Gastrocnemius medialis (tissue), 4 donors: Measurements from ENCODE around the gene TFDP1. TPM values are rescaled to one million over a fixed set of nuclear protein-coding genes. Genes with fewer than 3 reads are reported as not detected.

ENCODE experiments used
- ATAC-seq, 2 donors: fragments of 150-250 bp; one replicate each; pipeline ENCODE4 v1.9.1; 2016
- DNase-seq, 2 donors: peaks; one replicate each; pipeline ENCODE4 v3.0.0-alpha.2; 2019
- H3K27ac ChIP-seq, 4 donors: fragments of 200-600 bp; sonication (generic); 1 replicate in 1 of 4; 2 replicates in 3 of 4; pipeline ENCODE4 v1.5.1; 2016 to 2018; ENCODE audit warnings: mild to moderate bottlenecking in 2 of 4, moderate library complexity in 1 of 4
- H3K27me3 ChIP-seq, 3 donors: fragments of 200-600 bp; sonication (generic) in 2 of 3; 1 replicate in 1 of 3; 2 replicates in 2 of 3; pipeline versions ENCODE4 v1.5.1 to v1.6.0; 2016 to 2019; ENCODE audit warnings: mild to moderate bottlenecking in 1 of 3, moderate library complexity in 1 of 3
- H3K36me3 ChIP-seq, 2 donors: fragments of 200-600 bp; sonication (generic) in 1 of 2; one replicate each; pipeline ENCODE4 v1.5.1; 2017 to 2018
- H3K4me1 ChIP-seq, 2 donors: fragments of 200-600 bp; sonication (generic) in 1 of 2; one replicate each; pipeline ENCODE4 v1.5.1; 2016 to 2017; ENCODE audit warnings: mild to moderate bottlenecking in 2 of 2
- H3K4me3 ChIP-seq, 4 donors: fragments of 200-600 bp; sonication (generic) in 3 of 4; 1 replicate in 1 of 4; 2 replicates in 3 of 4; pipeline ENCODE4 v1.5.1; 2016 to 2019; ENCODE audit warnings: mild to moderate bottlenecking in 2 of 4
- H3K9me3 ChIP-seq, 3 donors: fragments of 200-600 bp; sonication (generic) in 2 of 3; 1 replicate in 1 of 3; 2 replicates in 2 of 3; pipeline ENCODE4 v1.5.1; 2016 to 2019
- POLR2A ChIP-seq, 2 donors: fragments of 450-650 bp; IDR thresholded peaks; one replicate each; pipeline ENCODE4 v1.6.1; 2017; ENCODE audit warnings: antibody characterized with exemption in 2 of 2, mild to moderate bottlenecking in 2 of 2, moderate library complexity in 2 of 2
- in situ Hi-C, 4 donors: fragments of 200-750 bp; cut with MboI; loops; one replicate each; pipeline versions ENCODE4 v1.15.0 to v1.8.0; 2017; ENCODE audit warnings: low sequenced_read_pairs in 4 of 4
- intact Hi-C: fragments of 100-400 bp; cut with DNase I; formaldehyde crosslinking; loops from one replicate; pipeline ENCODE4 v1.15.1; 2023; ENCODE audit warnings: low total_unique reads
- total RNA-seq, 4 donors: library from RNA; depleted of rRNA; stranded (reverse); fragments of >200 nt; gene quantifications; one replicate each; pipeline versions ENCODE4 v1.1.0 to v1.2.3, GENCODE V29; 2016
- TF ChIP-seq, protein P1 (sequence below), 5 experiments: fragments of 450-650 bp in 3 of 5; fragments of 200-600 bp in 2 of 5; sonication (generic) in 2 of 5; IDR thresholded peaks in 4 of 5; conservative IDR thresholded peaks in 1 of 5; 1 replicate in 4 of 5; 2 replicates in 1 of 5; pipeline ENCODE4 v1.5.1; 2016 to 2019; ENCODE audit warnings: antibody characterized with exemption in 5 of 5, mild to moderate bottlenecking in 3 of 5, moderate library complexity in 3 of 5

The TFDP1 gene
- total RNA-seq, 4 donors from 2014 or later: 14.9 to 35.4 (median 29.1) TPM

DNA sequence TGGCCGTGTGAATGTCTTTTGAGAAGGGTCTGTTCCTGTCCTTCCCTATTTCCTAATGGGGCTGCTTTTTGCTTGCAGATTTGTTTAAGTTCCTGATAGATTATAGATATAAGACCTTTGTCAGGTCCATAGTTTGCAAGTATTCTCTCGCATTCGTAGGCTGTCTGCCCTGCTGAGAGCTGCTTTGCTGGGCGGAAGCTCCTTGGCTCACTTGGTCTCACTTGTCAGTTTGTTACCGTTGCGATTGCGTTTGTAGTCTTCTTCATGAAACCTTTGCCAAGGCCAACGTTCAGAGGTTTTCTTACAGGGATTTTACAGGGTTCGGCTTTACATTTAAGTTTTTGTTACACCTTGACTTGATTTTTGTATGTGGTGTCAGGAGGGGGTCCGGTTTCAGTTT lies 44.0 kb upstream of the TFDP1 start:
- TF ChIP-seq, protein P1, sequence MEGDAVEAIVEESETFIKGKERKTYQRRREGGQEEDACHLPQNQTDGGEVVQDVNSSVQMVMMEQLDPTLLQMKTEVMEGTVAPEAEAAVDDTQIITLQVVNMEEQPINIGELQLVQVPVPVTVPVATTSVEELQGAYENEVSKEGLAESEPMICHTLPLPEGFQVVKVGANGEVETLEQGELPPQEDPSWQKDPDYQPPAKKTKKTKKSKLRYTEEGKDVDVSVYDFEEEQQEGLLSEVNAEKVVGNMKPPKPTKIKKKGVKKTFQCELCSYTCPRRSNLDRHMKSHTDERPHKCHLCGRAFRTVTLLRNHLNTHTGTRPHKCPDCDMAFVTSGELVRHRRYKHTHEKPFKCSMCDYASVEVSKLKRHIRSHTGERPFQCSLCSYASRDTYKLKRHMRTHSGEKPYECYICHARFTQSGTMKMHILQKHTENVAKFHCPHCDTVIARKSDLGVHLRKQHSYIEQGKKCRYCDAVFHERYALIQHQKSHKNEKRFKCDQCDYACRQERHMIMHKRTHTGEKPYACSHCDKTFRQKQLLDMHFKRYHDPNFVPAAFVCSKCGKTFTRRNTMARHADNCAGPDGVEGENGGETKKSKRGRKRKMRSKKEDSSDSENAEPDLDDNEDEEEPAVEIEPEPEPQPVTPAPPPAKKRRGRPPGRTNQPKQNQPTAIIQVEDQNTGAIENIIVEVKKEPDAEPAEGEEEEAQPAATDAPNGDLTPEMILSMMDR (IDR thresholded peaks at IDR 0.05 in 4 of 5, conservative IDR thresholded peaks at IDR 0.05 in 1 of 5): no peak
- no peak for TF ChIP-seq POLR2A (IDR thresholded peaks at IDR 0.05)

DNA sequence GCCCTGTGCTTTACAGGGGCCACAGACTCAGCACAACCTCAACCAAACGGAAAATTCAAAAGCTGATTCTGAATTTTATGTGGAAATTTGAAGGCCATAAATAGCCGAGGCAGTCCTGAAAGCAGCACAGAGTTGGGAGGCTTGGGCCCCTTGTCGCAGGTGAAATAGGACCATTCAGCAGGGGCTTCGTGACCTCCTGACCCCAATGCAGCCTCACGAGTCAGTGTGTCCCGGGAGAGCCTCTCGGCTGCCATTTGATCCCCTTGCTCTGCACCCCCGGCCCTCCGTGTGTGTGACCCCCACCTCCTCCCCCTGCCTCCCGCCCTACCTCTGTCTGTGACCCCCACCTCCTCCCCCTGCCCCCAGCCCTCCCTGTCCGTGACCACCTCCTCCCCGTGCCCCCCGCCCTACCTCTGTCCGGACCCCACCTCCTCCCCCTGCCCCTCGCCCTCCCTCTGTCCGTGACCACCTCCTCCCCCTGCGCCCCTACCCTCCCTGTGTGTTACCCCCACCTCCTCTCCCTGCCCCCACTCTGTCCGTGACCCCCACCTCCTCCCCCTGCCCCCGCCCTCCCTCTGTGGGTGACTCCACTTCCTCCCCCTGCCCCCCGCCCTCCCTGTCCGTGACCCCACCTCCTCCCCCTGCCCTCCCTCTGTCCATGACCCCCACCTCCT lies 41.7 kb upstream of the TFDP1 start:
- ATAC-seq (no peak), DNase-seq (no peak)
- TF ChIP-seq, protein P1 (IDR thresholded peaks at IDR 0.05 in 4 of 5, conservative IDR thresholded peaks at IDR 0.05 in 1 of 5): no peak
- no peak for TF ChIP-seq POLR2A (IDR thresholded peaks at IDR 0.05)
- intact Hi-C loops (no loop called here), in situ Hi-C loops (no loop called here)
- Histone ChIP-seq H3K4me1 (peaks cover 0 to 13% of the 10 kb centered on the region in 2 donors), H3K27me3 (no peaks in the 10 kb centered on the region), H3K9me3 (no peaks in the 10 kb centered on the region), H3K4me3 (no peak overlapping the region), H3K27ac (no peak overlapping the region), H3K36me3 (peaks cover 0 to 5% of the 10 kb centered on the region in 2 donors)

More for the DNA sequence above, 44.0 kb upstream of the TFDP1 start:
- DNase-seq: no peak
- in situ Hi-C loops: no loop called here
- Histone ChIP-seq H3K9me3 (no peaks in the 10 kb centered on the region), H3K27me3 (no peaks in the 10 kb centered on the region), H3K36me3 (peaks cover 0 to 5% of the 10 kb centered on the region in 2 donors), H3K4me3 (no peak overlapping the region), H3K27ac (no peak overlapping the region), H3K4me1 (peaks cover 0 to 8% of the 10 kb centered on the region in 2 donors)
- ATAC-seq: no peak
- intact Hi-C loops: no loop called here

DNA sequence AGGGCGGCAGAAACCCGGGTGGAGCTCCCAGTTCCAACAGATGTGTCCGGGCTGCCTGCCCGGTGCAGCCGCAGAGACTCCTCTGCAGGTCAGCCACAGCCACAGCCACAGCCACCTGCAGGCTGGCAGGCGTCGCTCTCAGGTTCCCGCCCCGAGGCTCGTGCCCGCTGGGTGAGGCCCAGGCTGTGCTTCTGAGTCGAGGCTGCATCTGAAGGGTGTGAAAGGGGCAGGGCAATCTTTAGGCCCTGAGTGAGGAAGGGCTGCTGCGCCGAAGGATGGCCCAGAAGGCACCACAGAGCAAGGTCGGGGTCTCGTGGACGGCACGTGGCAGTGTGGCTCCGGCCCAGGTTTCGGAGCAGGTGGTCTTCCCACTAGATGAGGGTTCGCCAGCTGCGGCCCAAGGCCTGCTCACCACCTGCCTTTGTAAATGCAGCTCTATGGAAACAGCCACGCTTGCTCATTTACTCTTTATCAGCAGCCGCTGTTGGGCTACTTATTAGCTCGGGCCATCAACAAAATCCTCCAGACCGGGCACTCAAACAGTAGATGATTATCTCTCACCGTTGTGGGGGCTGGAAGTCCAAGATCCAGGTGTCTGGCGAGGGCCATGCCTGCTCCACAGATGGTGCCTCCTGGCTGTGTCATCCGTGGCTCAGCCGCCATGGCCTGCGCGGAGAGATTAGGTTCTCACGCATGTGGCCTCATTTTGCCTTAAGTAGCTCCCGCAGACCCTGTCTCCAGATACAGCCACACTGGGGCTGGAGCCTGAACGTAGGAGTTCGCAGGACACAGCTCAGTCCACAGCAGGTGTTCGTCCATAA lies 40.3 kb upstream of the TFDP1 start:
- TF ChIP-seq POLR2A (IDR thresholded peaks at IDR 0.05): no peak
- TF ChIP-seq, protein P1 (IDR thresholded peaks at IDR 0.05 in 4 of 5, conservative IDR thresholded peaks at IDR 0.05 in 1 of 5): no peak
- H3K4me1 ChIP-seq: peaks cover 0 to 13% of the 10 kb centered on the region in 2 donors
- no peaks in the 10 kb centered on the region for H3K9me3 ChIP-seq
- intact Hi-C loops: no loop called here
- H3K27ac ChIP-seq: no peak overlapping the region
- in situ Hi-C loops: no loop called here
- H3K4me3 ChIP-seq: no peak overlapping the region
- H3K27me3 ChIP-seq: no peaks in the 10 kb centered on the region
- no peak for DNase-seq
- ATAC-seq: no peak
- peaks cover 0 to 5% of the 10 kb centered on the region in 2 donors for H3K36me3 ChIP-seq

DNA sequence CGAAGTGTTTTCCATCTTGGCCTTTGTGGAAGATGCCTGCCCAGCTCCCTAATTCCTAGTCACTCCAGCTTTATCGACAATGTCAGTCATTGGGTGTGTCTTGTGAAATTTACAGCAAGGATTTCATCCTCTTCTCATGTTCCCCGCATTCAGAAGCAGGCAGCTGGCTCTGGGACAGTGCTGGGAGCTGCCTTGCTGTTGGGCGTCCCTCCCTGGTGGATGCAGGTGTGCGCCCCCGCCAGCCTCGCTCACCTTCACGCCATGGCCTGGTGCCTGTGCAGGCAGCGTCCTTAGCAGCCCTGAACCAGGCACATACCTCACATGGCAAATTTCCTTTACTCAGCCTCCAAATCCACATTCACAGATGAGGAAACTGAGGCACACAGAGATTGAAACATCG lies 39.7 kb upstream of the TFDP1 start:
- in situ Hi-C loops: no loop called here
- DNase-seq: no peak

More for the DNA sequence above, 39.7 kb upstream of the TFDP1 start:
- no peak overlapping the region for H3K27ac ChIP-seq
- H3K9me3 ChIP-seq: no peaks in the 10 kb centered on the region
- H3K4me3 ChIP-seq: no peak overlapping the region
- no peaks in the 10 kb centered on the region for H3K27me3 ChIP-seq
- ATAC-seq: no peak
- H3K4me1 ChIP-seq: peaks cover 0 to 13% of the 10 kb centered on the region in 2 donors
- H3K36me3 ChIP-seq: no peaks in the 10 kb centered on the region
- TF ChIP-seq, protein P1 (IDR thresholded peaks at IDR 0.05 in 4 of 5, conservative IDR thresholded peaks at IDR 0.05 in 1 of 5): no peak
- TF ChIP-seq POLR2A (IDR thresholded peaks at IDR 0.05): no peak
- intact Hi-C loops: no loop called here
